Stomach (tissue), 9 donors: Measurements from ENCODE around the gene NSD2. TPM values are rescaled to one million over a fixed set of nuclear protein-coding genes. Genes with fewer than 3 reads are reported as not detected.
"Not testable (repeated sequence)": the region's sequence is repeated elsewhere in the genome, so short reads cannot be mapped to it uniquely, and the experiment has no call there.

ENCODE experiments used
- DNase-seq, 2 donors: peaks; one replicate each; pipeline versions ENCODE4 v3.0.0 to v3.0.0-alpha.2; 2013 to 2019
- H3K27ac ChIP-seq, 5 donors: fragments of 200-600 bp in 4 of 5; sonication (generic) in 4 of 5; one replicate each; pipeline ENCODE4 v1.5.1; 2013 to 2019; ENCODE audit warnings: mild to moderate bottlenecking in 1 of 5, moderate library complexity in 1 of 5
- H3K27me3 ChIP-seq, 3 donors: fragments of 200-600 bp; sonication (generic); one replicate each; pipeline ENCODE4 v1.5.1; 2017 to 2019; ENCODE audit warnings: mixed run types in 1 of 3
- H3K36me3 ChIP-seq, 4 donors: fragments of 200-600 bp; sonication (generic); 1 replicate in 3 of 4; 2 replicates in 1 of 4; pipeline ENCODE4 v1.5.1; 2016 to 2019
- H3K4me1 ChIP-seq, 4 donors: fragments of 200-600 bp; sonication (generic); one replicate each; pipeline ENCODE4 v1.5.1; 2016 to 2019
- H3K4me3 ChIP-seq, 4 donors: fragments of 200-600 bp; sonication (generic) in 3 of 4; one replicate each; pipeline ENCODE4 v1.5.1; 2016 to 2019; ENCODE audit warnings: mild to moderate bottlenecking in 1 of 4
- H3K9me3 ChIP-seq, 4 donors: fragments of 200-600 bp; sonication (generic); one replicate each; pipeline ENCODE4 v1.5.1; 2016 to 2019
- CTCF ChIP-seq, 7 experiments: fragments of 450-650 bp in 4 of 7; fragments of 200-600 bp in 3 of 7; sonication (generic) in 3 of 7; IDR thresholded peaks; one replicate each; pipeline ENCODE4 v1.5.1; 2016 to 2019; ENCODE audit warnings: antibody characterized with exemption in 7 of 7, control low read depth in 2 of 7, mild to moderate bottlenecking in 1 of 7
- EP300 ChIP-seq: sonication (generic); formaldehyde crosslinking; IDR thresholded peaks from one replicate; pipeline ENCODE4 v1.6.1; 2017; ENCODE audit warnings: antibody characterized with exemption
- POLR2A ChIP-seq, 4 donors: fragments of 450-650 bp; IDR thresholded peaks; one replicate each; pipeline ENCODE4 v1.6.1; 2016; ENCODE audit warnings: antibody characterized with exemption in 4 of 4, control low read depth in 2 of 4, mild to moderate bottlenecking in 1 of 4, moderate library complexity in 1 of 4
- POLR2AphosphoS5 ChIP-seq, 3 donors: sonication (generic); formaldehyde crosslinking; IDR thresholded peaks; one replicate each; pipeline ENCODE4 v1.6.1; 2016; ENCODE audit warnings: antibody characterized with exemption in 3 of 3
- WGBS, 5 donors: extraction: QIAGEN DNeasy Blood & Tissue Kit in 3 of 5; methylation state at CpG; one replicate each; pipeline versions ENCODE4 v1.1.5 to v1.1.7; 2013 to 2018; 5-methylcytosine and 5-hydroxymethylcytosine counted together
- intact Hi-C: fragments of 100-400 bp; cut with DNase I; formaldehyde crosslinking; loops from one replicate; pipeline ENCODE4 v1.15.1; 2023; ENCODE audit warnings: low total_unique reads
- polyA plus RNA-seq, 3 donors: library from polyadenylated mRNA; stranded (reverse); fragments of 200-250 nt; gene quantifications; one replicate each; pipeline ENCODE4 v1.2.3, GENCODE V29; 2013
- total RNA-seq, 5 donors: library from RNA; depleted of rRNA; stranded (reverse); fragments of >200 nt; gene quantifications; one replicate each; pipeline versions ENCODE4 v1.1.0 to v1.2.3, GENCODE V29; 2014 to 2016
- donor health status: healthy with polysubstance abuse.
- donor health status: Bipolar disorder and iron deficiency.
- donor health status: healthy.

The NSD2 gene
- total and polyA plus RNA-seq, 8 donors: 4.9 to 176 (median 56.9) TPM

GRCh38 chr4:1991596-1992434 is 120.6 kb downstream of the NSD2 start:
- DNase-seq: peak; percentile 69 to 80
- H3K27ac ChIP-seq: peak overlapping the region in 2 of 5 donors; percentile 22 to 31
- TF ChIP-seq POLR2AphosphoS5 (IDR thresholded peaks at IDR 0.05): peak in 1 of 3 donors; percentile 23
- TF ChIP-seq POLR2A (IDR thresholded peaks at IDR 0.05): no peak
- peaks cover 0 to 19% (median 14%) of the 10 kb centered on the region in 4 donors for H3K4me1 ChIP-seq
- H3K4me3 ChIP-seq: no peak overlapping the region
- H3K27me3 ChIP-seq: no peaks in the 10 kb centered on the region
- H3K9me3 ChIP-seq: peaks cover 0 to 2% (median 0%) of the 10 kb centered on the region in 4 donors
- 72 to 92% (median 81%) methylated on average over 20 to 37 of the region's 37 CpGs for WGBS, 5 donors
- H3K36me3 ChIP-seq: peaks cover 30 to 49% (median 47%) of the 10 kb centered on the region in 4 donors
- intact Hi-C loops: no loop called here

GRCh38 chr4:1992468-1993168 is 121.4 kb downstream of the NSD2 start:
- H3K36me3 ChIP-seq: peaks cover 22 to 46% (median 42%) of the 10 kb centered on the region in 4 donors
- WGBS, 5 donors: 79 to 94% (median 89%) methylated on average over 26 to 45 of the region's 45 CpGs
- peak overlapping the region in 2 of 5 donors; percentile 22 to 31 for H3K27ac ChIP-seq
- intact Hi-C loops: no loop called here
- H3K4me1 ChIP-seq: peaks cover 0 to 19% (median 14%) of the 10 kb centered on the region in 4 donors
- DNase-seq: no peak
- H3K9me3 ChIP-seq: peaks cover 0 to 8% (median 0%) of the 10 kb centered on the region in 4 donors
- H3K27me3 ChIP-seq: no peaks in the 10 kb centered on the region
- TF ChIP-seq POLR2A (IDR thresholded peaks at IDR 0.05) (no peak), CTCF (IDR thresholded peaks at IDR 0.05) (no peak), POLR2AphosphoS5 (IDR thresholded peaks at IDR 0.05) (no peak), EP300 (no peak)
- no peak overlapping the region for H3K4me3 ChIP-seq

- no peak overlapping the region for H3K4me3 ChIP-seq
- H3K36me3 ChIP-seq: peaks cover 18 to 46% (median 41%) of the 10 kb centered on the region in 4 donors
- intact Hi-C loops: no loop called here
- H3K4me1 ChIP-seq: peaks cover 4 to 19% (median 14%) of the 10 kb centered on the region in 4 donors
- no peaks in the 10 kb centered on the region for H3K27me3 ChIP-seq
- DNase-seq: no peak
- 92 to 95% (median 93%) methylated on average over 19 of the region's 19 CpGs for WGBS, 5 donors
- TF ChIP-seq CTCF (IDR thresholded peaks at IDR 0.05) (no peak), EP300 (no peak), POLR2AphosphoS5 (IDR thresholded peaks at IDR 0.05) (no peak), POLR2A (IDR thresholded peaks at IDR 0.05) (no peak)
- H3K27ac ChIP-seq: peak overlapping the region in 1 of 5 donors; percentile 22
- peaks cover 0 to 13% (median 0%) of the 10 kb centered on the region in 4 donors for H3K9me3 ChIP-seq
Measured at GRCh38 chr4:1993169-1993516, 122.0 kb downstream of the NSD2 start.

DNA sequence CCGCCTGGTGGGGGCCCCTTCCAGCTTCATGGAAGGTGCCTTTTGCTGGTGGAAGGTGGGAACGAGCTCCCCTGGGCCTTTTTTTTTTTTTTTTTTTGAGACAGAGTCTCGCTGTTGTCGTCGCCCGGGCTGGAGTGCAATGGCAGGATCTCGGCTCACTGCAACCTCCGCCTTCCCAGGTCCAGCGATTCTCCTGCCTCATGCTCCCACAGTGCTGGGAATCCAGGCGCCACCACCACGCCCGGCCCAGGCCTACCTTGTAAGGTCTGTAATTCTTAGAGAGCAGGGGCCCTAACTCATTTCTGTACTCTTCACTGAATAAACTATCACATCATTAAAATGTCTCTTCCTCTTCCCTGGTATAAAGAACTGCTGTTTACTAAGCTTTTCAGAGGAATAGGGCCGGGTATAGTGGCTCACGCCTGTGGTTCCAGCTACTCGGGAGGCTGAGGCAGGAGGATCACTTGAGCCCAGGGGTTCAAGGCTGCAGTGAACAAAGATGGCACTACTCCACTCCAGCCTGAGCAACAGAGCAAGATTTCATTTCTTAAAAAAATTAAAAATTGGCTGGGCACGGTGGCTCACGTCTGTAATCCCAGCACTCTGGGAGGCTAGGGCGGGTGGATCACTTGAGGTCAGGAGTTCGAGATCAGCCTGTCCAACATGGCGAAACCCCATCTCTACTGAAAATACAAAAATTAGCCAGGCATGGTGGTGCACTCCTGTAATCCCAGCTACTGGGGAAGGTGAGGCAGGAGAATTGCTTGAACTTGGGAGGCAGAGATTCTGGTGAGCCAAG is 122.7 kb downstream of the NSD2 start:
- DNase-seq, intact Hi-C loops, H3K27me3 ChIP-seq, H3K4me3 ChIP-seq, H3K27ac ChIP-seq: not testable (repeated sequence)
- Histone ChIP-seq H3K4me1 (peaks cover 4 to 19% (median 14%) of the 10 kb centered on the region in 4 donors), H3K9me3 (peaks cover 0 to 13% (median 0%) of the 10 kb centered on the region in 4 donors), H3K36me3 (peaks cover 15 to 42% (median 34%) of the 10 kb centered on the region in 4 donors)
- 94 to 97% (median 96%) methylated on average over 20 of the region's 20 CpGs for WGBS, 5 donors

GRCh38 chr4:1994938-1995337 is 123.7 kb downstream of the NSD2 start:
- Histone ChIP-seq H3K9me3 (peaks cover 0 to 13% (median 0%) of the 10 kb centered on the region in 4 donors), H3K36me3 (peaks cover 4 to 32% (median 24%) of the 10 kb centered on the region in 4 donors), H3K4me1 (peaks cover 4 to 19% (median 14%) of the 10 kb centered on the region in 4 donors), H3K27me3 (no peaks in the 10 kb centered on the region), H3K4me3 (no peak overlapping the region), H3K27ac (no peak overlapping the region)
- no peak for DNase-seq
- 37 to 100% (median 95%) methylated on average over 1 of the region's 1 CpG for WGBS, 5 donors
- no peak for TF ChIP-seq EP300
- TF ChIP-seq CTCF (IDR thresholded peaks at IDR 0.05): no peak
- TF ChIP-seq POLR2A (IDR thresholded peaks at IDR 0.05): no peak
- TF ChIP-seq POLR2AphosphoS5 (IDR thresholded peaks at IDR 0.05): no peak
- intact Hi-C loops: no loop called here
